Middle frontal gyrus (tissue), 1 donor: ENCODE results near the gene C1orf105.
"Not testable (repeated sequence)": the region's sequence is repeated elsewhere in the genome, so short reads cannot be mapped to it uniquely, and the experiment has no call there.

Experiments used
- DNase-seq: peaks from one replicate; pipeline ENCODE4 v3.0.0-alpha.2; 2015; ENCODE audit warnings: low spot score; ENCODE audit errors: extremely low spot score

Gene C1orf105

GRCh38 chr1:172425339-172425738 lies 4.9 kb downstream of the C1orf105 start:
- DNase-seq = no peak

GRCh38 chr1:172427191-172427590 lies 6.7 kb downstream of the C1orf105 start:
- DNase-seq = no peak

DNA sequence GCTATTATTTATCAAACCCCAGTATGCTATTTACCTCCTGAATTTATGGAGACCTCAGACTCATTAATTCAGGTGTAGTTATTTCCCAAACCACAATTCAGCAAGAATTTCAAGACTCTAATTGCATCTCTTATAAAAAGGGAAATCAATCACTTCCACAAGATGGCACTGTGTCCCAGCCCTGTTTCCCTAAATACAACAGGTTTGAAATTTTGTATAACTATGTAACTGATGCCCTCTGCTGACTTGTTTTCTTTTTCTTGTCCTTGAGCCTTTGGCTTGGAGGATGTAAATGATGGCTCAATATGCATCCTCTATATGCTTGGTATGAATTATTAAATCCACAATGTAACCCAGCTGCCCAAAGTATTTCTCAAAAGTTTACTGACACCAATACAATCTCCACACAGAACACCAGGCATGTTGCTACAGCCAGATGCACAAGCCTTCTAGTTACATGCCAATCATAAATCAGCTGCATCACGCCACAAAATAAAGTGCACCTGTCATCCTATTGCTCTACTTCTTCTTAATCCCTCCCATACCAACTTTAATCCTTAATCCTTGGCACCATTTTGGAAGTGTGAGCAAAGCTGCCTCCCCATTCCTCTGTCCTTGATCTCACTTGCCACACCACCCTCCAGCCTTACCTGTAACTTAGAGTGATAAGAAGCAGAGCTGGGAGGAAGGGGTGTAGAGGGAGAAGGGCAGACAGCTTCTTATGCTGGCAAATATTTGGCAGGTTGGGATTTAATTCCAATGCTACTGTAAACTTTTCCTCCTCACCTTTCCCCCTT lies 9.0 kb downstream of the C1orf105 start:
- DNase-seq = peak; percentile 50

DNA sequence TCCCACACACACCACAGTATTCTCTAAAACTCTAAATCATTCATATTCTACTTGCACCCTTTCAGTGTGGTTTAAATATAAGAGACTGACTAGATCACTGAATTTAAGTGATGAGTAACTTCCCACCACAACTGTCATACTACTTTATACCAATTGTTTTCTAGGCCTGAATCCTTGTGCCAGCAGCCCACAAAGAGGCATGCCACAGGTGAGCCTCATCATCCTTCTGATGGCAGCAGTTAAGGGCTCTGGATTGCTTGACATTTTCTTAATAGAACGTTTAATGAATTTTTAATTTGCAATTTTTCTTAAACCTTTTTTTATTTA lies 9.6 kb downstream of the C1orf105 start:
- no peak for DNase-seq

GRCh38 chr1:172431204-172431603 lies 10.7 kb downstream of the C1orf105 start:
- no peak for DNase-seq

GRCh38 chr1:172431721-172432192 lies 11.3 kb downstream of the C1orf105 start:
- no peak for DNase-seq

GRCh38 chr1:172437183-172437582 lies 16.7 kb downstream of the C1orf105 start:
- not testable (repeated sequence) for DNase-seq

- no peak for DNase-seq
Measured at GRCh38 chr1:172442404-172442803, 21.9 kb downstream of the C1orf105 start.

DNA sequence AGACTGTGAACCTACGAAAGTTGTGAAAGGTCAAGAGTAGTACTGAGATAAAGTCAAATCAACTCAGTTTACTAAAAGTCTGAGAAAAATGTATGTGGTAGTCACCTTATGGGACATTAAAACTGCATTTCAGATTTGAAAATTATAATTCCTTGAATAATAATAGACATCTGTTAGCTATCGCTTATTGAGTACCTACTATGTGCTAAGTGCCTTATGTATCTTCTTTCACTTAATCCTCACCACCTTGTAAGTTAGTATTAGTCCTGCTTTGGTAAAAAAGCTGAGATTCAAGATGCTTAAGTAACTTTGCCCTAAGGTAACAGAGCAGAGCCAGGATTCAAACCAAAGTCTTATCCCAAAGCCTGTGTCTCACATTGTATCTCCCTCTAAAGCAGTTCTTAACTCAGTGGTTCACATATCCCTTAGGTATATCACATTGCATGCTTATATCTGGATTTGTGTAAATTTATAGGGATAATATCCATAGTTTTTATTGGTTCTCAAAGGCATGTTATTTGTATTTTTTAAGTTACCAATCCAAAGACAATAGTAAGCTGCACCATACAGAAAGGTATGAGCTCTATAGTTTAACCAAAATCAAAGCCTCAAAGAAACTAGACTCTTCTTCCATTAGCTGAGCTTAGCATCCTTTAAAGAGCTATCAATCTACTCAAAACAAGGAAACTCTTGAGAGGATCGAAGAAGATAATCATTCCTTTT lies 22.5 kb downstream of the C1orf105 start:
- DNase-seq = no peak

GRCh38 chr1:172443666-172444453 lies 23.4 kb downstream of the C1orf105 start, which contains the start of gene PIGC:
Gene PIGC, minus strand, starts transcription at chr1:172444069. Its CDS starts 1,447 bp downstream, at chr1:172442622.
- DNase-seq = peak; percentile 84

DNA sequence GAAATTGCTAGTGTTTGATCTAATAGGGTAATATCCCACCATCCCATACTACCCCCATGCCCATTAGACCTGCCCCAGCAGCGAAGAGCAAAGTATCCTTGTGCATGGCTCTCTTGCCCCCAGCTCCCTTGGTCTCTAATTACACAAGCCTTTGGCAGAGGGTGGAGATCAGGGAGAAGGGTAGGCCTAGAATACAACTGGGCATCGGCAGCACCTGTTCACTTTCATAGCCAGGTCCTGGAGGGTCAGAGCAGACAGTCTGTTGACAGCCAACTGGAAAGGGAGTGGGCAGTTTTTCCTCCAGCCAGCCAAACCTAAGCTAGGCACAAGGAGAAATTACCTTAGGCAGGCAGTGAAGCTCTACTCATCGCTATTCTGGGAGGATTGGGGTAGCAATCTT lies 26.1 kb downstream of the C1orf105 start:
- no peak for DNase-seq

DNA sequence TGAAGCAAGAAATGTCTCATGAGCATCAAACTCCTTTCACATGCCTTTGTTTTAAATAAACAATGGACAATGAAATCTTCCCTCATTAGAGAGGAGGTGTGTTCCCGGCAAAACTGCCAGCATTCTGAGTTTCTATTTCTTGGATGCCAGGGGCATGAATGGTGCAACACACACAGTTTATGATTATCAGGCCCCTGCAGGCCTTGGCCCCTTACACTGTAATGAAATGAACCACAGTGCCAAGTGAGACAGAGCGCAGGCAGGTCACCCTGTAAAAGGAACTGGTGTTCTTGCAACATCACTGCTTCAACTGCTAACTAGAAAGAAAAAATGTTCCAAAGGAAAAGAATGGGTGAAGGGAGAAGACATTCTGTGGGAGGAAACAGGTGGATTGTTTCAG lies 27.2 kb downstream of the C1orf105 start:
- no peak for DNase-seq

DNA sequence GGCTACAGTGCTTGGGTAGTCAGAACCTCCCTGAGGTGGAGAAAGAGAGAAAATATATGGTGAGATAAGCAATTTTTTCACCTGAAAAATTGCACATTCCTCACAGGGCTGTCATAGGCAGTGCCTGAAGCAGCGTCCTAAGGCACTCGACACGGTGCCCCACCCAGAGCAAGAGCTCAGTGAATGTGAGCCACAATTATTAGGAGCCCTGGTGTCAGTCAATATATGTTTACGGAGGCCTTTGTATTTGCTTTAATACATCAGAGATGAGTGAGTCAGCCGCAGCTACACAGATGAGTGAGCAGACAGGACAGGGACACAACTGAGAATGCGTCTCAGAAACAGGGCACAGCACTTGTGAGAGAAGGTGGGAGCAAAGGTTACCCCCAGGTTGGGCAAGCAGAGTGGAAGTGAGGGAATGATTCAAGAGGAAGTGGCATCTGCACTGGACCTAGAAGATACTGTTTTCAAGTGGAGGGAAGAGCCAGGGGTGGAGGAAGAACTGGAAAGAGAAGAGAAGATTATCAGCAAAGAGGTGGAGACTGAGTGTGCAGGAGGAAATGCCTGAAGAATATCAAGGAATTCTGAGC lies 28.6 kb downstream of the C1orf105 start:
- DNase-seq = no peak

DNA sequence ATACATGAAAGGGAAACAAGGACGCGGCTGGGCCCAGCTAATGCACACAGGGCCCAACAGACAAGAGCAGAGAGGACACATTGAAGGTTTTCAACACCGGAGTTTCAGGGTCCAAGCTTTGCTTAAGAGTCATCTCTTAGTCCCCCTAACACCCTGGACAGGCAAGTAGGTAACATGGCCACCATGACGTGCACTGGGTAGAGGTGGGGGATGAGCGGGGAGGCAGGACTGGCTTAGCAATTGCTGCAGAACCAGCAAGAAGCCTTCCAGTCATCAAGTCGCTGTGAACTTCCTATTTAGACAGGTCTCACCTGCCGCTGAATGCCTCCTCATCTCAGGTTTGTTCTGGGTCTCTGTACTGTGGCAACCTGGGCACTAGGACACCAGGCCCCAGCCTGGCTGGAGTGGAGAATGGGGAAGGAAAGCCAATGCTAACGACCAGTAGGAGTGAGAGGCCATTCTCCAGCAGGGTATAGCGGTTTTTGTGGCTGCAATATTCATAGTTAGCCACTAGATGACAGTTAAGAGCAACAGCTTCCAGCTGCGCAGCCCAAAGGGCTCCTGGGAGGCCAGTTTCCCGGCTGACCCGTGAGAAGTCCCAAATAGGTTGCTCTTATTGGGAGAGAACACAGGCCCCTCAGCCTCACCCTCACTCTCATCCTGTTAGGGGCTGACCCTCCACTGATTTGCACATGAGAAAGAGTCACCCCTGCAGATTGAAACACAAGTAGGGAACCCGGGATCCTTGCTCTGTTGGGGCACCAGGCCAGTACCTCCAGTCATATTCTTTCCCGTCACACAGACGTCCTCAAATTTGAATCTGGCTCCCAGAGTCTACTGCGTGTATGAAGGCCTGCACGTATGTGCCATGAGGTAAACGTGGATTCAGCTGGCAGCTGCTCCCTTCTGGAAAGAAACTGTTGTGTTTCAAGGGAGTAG lies 29.4 kb downstream of the C1orf105 start:
- no peak for DNase-seq

DNA sequence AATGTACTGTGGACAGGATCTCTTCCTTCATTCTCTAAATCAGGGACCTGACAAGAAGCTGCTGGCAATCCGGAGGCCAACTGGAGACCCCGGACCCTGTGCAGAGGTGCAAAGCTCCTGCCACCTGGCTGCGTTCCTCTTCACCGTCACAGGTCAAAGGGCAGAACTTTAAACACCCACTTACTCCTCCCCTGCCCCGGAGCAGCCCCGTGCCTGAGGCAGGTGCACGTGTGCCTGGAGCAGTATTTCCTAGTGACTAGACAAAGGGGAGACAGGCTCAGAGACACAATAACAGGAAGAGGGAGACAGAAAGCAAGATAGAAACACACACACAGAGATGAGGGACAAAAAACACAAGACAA lies 30.0 kb downstream of the C1orf105 start:
- DNase-seq = no peak

GRCh38 chr1:172451002-172451443 lies 30.5 kb downstream of the C1orf105 start:
- DNase-seq = no peak

GRCh38 chr1:172452536-172453152 lies 32.2 kb downstream of the C1orf105 start:
- DNase-seq = no peak

DNA sequence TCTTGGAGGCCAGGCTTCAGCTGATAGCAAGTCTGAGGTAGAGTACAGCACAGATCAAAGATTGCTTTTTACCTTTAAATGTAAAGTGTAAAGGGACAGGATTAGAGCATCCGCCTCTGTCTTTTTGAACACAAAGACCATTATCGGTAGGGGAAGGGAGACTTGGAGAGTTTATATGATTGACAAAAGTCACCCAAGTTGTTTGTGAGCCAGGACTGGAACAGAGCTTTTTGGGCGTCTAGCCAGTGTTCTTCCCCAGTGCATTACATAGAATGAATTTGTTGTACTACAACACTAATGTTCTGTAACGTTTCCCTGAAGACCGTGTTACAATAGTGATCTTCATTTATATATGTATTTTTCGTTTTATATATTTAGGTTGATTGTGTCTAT lies 32.7 kb downstream of the C1orf105 start:
- no peak for DNase-seq

GRCh38 chr1:172453607-172454006 lies 33.1 kb downstream of the C1orf105 start:
- no peak for DNase-seq

DNA sequence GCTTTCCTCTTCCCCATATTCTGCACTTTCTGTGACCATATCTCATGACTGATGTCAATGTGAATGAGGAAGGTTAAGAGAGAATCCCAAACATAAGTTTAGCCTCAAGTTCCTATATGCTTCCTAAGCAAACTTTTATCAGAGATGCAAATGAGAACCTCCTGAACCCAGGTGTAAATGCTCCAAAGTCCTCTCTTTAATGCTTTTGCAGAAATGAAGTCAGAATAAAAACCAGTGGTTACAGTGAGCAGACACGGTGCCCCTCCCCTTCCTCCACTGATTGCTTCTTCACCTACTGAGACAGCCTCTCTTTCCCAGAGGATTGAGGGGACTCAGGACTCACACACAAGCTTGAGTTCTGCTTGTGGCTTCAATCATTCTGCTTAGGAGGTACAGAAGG lies 35.0 kb downstream of the C1orf105 start:
- no peak for DNase-seq
